ENCODE data around the gene ETV1. TPM values are rescaled to one million over a fixed set of nuclear protein-coding genes. Genes with fewer than 3 reads are reported as not detected.
A peak's percentile ranks its signal among the peaks of the same experiment; 100 is the strongest.

The ETV1 gene
- total and polyA plus RNA-seq, 9 of the 15 experiments (the other 6 are each of a cell fraction or from before 2014, with no cell fraction given): 7.2 to 27.4 (median 14.0) TPM

GRCh38 chr7:13988065-13988464 is 1.4 kb downstream of the ETV1 start (continued):
- peak; percentile 73 to 79; a peak in 2 of 4 replicates for TF ChIP-seq MLLT1 (IDR thresholded peaks at IDR 0.05)
- TF ChIP-seq, protein P1, sequence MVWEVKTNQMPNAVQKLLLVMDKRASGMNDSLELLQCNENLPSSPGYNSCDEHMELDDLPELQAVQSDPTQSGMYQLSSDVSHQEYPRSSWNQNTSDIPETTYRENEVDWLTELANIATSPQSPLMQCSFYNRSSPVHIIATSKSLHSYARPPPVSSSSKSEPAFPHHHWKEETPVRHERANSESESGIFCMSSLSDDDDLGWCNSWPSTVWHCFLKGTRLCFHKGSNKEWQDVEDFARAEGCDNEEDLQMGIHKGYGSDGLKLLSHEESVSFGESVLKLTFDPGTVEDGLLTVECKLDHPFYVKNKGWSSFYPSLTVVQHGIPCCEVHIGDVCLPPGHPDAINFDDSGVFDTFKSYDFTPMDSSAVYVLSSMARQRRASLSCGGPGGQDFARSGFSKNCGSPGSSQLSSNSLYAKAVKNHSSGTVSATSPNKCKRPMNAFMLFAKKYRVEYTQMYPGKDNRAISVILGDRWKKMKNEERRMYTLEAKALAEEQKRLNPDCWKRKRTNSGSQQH (CRISPR knock-in tag; IDR thresholded peaks at IDR 0.05): no peak
- no peak for TF ChIP-seq GTF2B (IDR thresholded peaks at IDR 0.05; ENCODE audit: extremely low read depth, insufficient read length)
- no peak for TF ChIP-seq ZKSCAN3 (CRISPR knock-in tag; IDR thresholded peaks at IDR 0.05)
- TF ChIP-seq, protein P2, sequence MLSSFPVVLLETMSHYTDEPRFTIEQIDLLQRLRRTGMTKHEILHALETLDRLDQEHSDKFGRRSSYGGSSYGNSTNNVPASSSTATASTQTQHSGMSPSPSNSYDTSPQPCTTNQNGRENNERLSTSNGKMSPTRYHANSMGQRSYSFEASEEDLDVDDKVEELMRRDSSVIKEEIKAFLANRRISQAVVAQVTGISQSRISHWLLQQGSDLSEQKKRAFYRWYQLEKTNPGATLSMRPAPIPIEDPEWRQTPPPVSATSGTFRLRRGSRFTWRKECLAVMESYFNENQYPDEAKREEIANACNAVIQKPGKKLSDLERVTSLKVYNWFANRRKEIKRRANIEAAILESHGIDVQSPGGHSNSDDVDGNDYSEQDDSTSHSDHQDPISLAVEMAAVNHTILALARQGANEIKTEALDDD (IDR thresholded peaks at IDR 0.05): no peak
- TF ChIP-seq E2F1 (CRISPR knock-in tag; IDR thresholded peaks at IDR 0.05): no peak
- TF ChIP-seq CSDE1 (IDR thresholded peaks at IDR 0.05): no peak
- TF ChIP-seq TFAM (CRISPR knock-in tag; conservative IDR thresholded peaks at IDR 0.05): no peak
- TF ChIP-seq EGR1 (conservative IDR thresholded peaks at IDR 0.05): peak; percentile 38; the same call in 1 of the 2 replicates
- TF ChIP-seq CBFA2T3 (IDR thresholded peaks at IDR 0.05): peak; percentile 9; the same call in 1 of the 2 replicates
- no peak for TF ChIP-seq XRCC4 (IDR thresholded peaks at IDR 0.05; ENCODE audit: extremely low read depth, insufficient read depth, insufficient read length)
- no peak for TF ChIP-seq CC2D1A (IDR thresholded peaks at IDR 0.05)
- TF ChIP-seq YY1 (IDR thresholded peaks at IDR 0.05; ENCODE audit: borderline replicate concordance in 1 of 3, control insufficient read depth in 1 of 3, extremely low read depth in 1 of 3, insufficient read depth in 3 of 3, insufficient read length in 1 of 3, insufficient replicate concordance in 2 of 3, low read depth in 1 of 3, low read length in 2 of 3): no peak
- TF ChIP-seq MYC (IDR thresholded peaks at IDR 0.05; ENCODE audit: low read depth, low read length): 0 out of 2 replicates have a peak, but pooled peaks have one; percentile 39
- TF ChIP-seq MYC (CRISPR knock-in tag; IDR thresholded peaks at IDR 0.05; ENCODE audit: borderline replicate concordance, low read depth): no peak
- peak; percentile 61 for TF ChIP-seq SMARCE1 (IDR thresholded peaks at IDR 0.05)
- peak in 1 of 2 experiments; percentile 52 for TF ChIP-seq AFF1 (IDR thresholded peaks at IDR 0.05; ENCODE audit: low read depth in 1 of 2, partially characterized antibody in 2 of 2)
- TF ChIP-seq FOXJ2 (tag; IDR thresholded peaks at IDR 0.05): no peak
- no peak for TF ChIP-seq NR1H2 (CRISPR knock-in tag; IDR thresholded peaks at IDR 0.05)
